Upper lobe of left lung (tissue), 4 donors: ENCODE measurements around the gene ZNF423.

Experiments
- CTCF ChIP-seq, 6 experiments: fragments of 450-650 bp in 4 of 6; fragments of 200-600 bp in 2 of 6; sonication (generic) in 2 of 6; IDR thresholded peaks; one replicate each; pipeline ENCODE4 v1.5.1; 2016 to 2019; ENCODE audit warnings: antibody characterized with exemption in 6 of 6
- EP300 ChIP-seq, 4 donors: sonication (generic); formaldehyde crosslinking; IDR thresholded peaks; one replicate each; pipeline ENCODE4 v1.5.1; 2017; ENCODE audit warnings: antibody characterized with exemption in 4 of 4, control low read depth in 2 of 4
- POLR2A ChIP-seq, 4 donors: fragments of 450-650 bp; IDR thresholded peaks; one replicate each; pipeline ENCODE4 v1.5.1; 2016 to 2017; ENCODE audit warnings: antibody characterized with exemption in 4 of 4, mild to moderate bottlenecking in 2 of 4

- TF ChIP-seq CTCF (IDR thresholded peaks at IDR 0.05) (no peak), POLR2A (IDR thresholded peaks at IDR 0.05) (no peak), EP300 (IDR thresholded peaks at IDR 0.05) (no peak)
These were observed 334.1 kb downstream of the ZNF423 start for GRCh38 chr16:49521734-49522325.
